BLaER1 (cell line): ENCODE results near the gene TRIP6.
"Not testable (repeated sequence)": the region's sequence is repeated elsewhere in the genome, so short reads cannot be mapped to it uniquely, and the experiment has no call there.

Experiments used
- H3K27ac ChIP-seq: shearing (Covaris generic); formaldehyde crosslinking; 2 replicates; pipeline ENCODE4 v1.8.1; 2022
- H3K27me3 ChIP-seq: shearing (Covaris generic); formaldehyde crosslinking; 2 replicates; pipeline ENCODE4 v1.8.1; 2022
- H3K36me3 ChIP-seq: shearing (Covaris generic); formaldehyde crosslinking; 2 replicates; pipeline ENCODE4 v1.8.1; 2022
- H3K4me1 ChIP-seq: shearing (Covaris generic); formaldehyde crosslinking; 2 replicates; pipeline ENCODE4 v1.8.1; 2022
- H3K4me2 ChIP-seq: shearing (Covaris generic); formaldehyde crosslinking; 2 replicates; pipeline ENCODE4 v1.8.1; 2022
- H3K4me3 ChIP-seq: shearing (Covaris generic); formaldehyde crosslinking; 2 replicates; pipeline ENCODE4 v1.8.1; 2022
- H3K9ac ChIP-seq: shearing (Covaris generic); formaldehyde crosslinking; 2 replicates; pipeline ENCODE4 v1.8.1; 2022
- H3K9me3 ChIP-seq: shearing (Covaris generic); formaldehyde crosslinking; 2 replicates; pipeline ENCODE4 v1.8.1; 2022
- H4K20me1 ChIP-seq: shearing (Covaris generic); formaldehyde crosslinking; 2 replicates; pipeline ENCODE4 v1.8.1; 2022
- Cebpa-rat ChIP-seq: shearing (Covaris generic); IDR thresholded peaks from 2 replicates; pipeline ENCODE4 v1.8.1; 2022

TRIP6 gene

GRCh38 chr7:100837099-100837836, 29.9 kb upstream of the TRIP6 start:
- H3K9me3 ChIP-seq = no peaks in the 10 kb centered on the region
- H3K27me3 ChIP-seq = no peaks in the 10 kb centered on the region
- H3K4me3 ChIP-seq = peak overlapping the region; percentile 60
- H4K20me1 ChIP-seq = no peaks in the 10 kb centered on the region
- H3K27ac ChIP-seq = peak overlapping the region; percentile 88
- H3K4me2 ChIP-seq = peak overlapping the region; percentile 91
- peaks cover 27% of the 10 kb centered on the region for H3K4me1 ChIP-seq
- no peak for TF ChIP-seq Cebpa-rat
- peak overlapping the region; percentile 52 for H3K9ac ChIP-seq
- no peaks in the 10 kb centered on the region for H3K36me3 ChIP-seq

GRCh38 chr7:100839361-100839760, 27.8 kb upstream of the TRIP6 start:
- Histone ChIP-seq H3K4me1 (peaks cover 27% of the 10 kb centered on the region), H3K9ac (no peak overlapping the region), H4K20me1 (no peaks in the 10 kb centered on the region), H3K36me3 (no peaks in the 10 kb centered on the region), H3K9me3 (no peaks in the 10 kb centered on the region), H3K4me2 (no peak overlapping the region), H3K27me3 (no peaks in the 10 kb centered on the region), H3K27ac (no peak overlapping the region), H3K4me3 (no peak overlapping the region)
- TF ChIP-seq Cebpa-rat = no peak

GRCh38 chr7:100840470-100841100, 26.6 kb upstream of the TRIP6 start:
- no peak overlapping the region for H3K27ac ChIP-seq

GRCh38 chr7:100847360-100847759, 19.8 kb upstream of the TRIP6 start:
- no peaks in the 10 kb centered on the region for H3K9me3 ChIP-seq
- TF ChIP-seq Cebpa-rat = no peak
- no peak overlapping the region for H3K4me2 ChIP-seq
- no peaks in the 10 kb centered on the region for H4K20me1 ChIP-seq
- peaks cover 8% of the 10 kb centered on the region; the same call in 1 of the 2 replicates for H3K4me1 ChIP-seq
- no peaks in the 10 kb centered on the region for H3K27me3 ChIP-seq
- H3K27ac ChIP-seq = no peak overlapping the region
- no peak overlapping the region for H3K4me3 ChIP-seq
- no peak overlapping the region for H3K9ac ChIP-seq
- no peaks in the 10 kb centered on the region for H3K36me3 ChIP-seq

More at GRCh38 chr7:100840470-100841100, 26.6 kb upstream of the TRIP6 start:
- no peak for TF ChIP-seq Cebpa-rat
- Histone ChIP-seq H3K9ac (no peak overlapping the region), H3K4me1 (peaks cover 26% of the 10 kb centered on the region), H3K27me3 (no peaks in the 10 kb centered on the region), H3K9me3 (no peaks in the 10 kb centered on the region), H4K20me1 (no peaks in the 10 kb centered on the region), H3K4me2 (no peak overlapping the region), H3K4me3 (no peak overlapping the region), H3K36me3 (no peaks in the 10 kb centered on the region)

- Histone ChIP-seq H3K27ac (peak within 1 kb of the TSS; percentile 75), H3K4me2 (peak within 1 kb of the TSS; percentile 100), H3K9me3 (no peaks in the 10 kb centered on the region), H3K4me1 (peaks cover 30% of the 10 kb centered on the region), H3K4me3 (peak within 1 kb of the TSS; percentile 88), H3K27me3 (no peaks in the 10 kb centered on the region), H4K20me1 (peaks cover 43% of the 10 kb centered on the region), H3K36me3 (peaks cover 26% of the 10 kb centered on the region), H3K9ac (peak within 1 kb of the TSS; percentile 84)
- no peak for TF ChIP-seq Cebpa-rat
These were observed 14.9 kb upstream of the TRIP6 start, which contains the start of gene SLC12A9 for GRCh38 chr7:100852048-100852872. Gene SLC12A9, plus strand, starts transcription at chr7:100852713. Its CDS starts 1,485 bp downstream, at chr7:100854198.

GRCh38 chr7:100854146-100854895, 12.9 kb upstream of the TRIP6 start:
- H3K27ac ChIP-seq = 0 out of 2 replicates have a peak overlapping the region, but pooled peaks have one; percentile 18
- H3K27me3 ChIP-seq = no peaks in the 10 kb centered on the region
- peak overlapping the region; percentile 84; the same call in 1 of the 2 replicates for H3K9ac ChIP-seq
- peaks cover 64% of the 10 kb centered on the region for H4K20me1 ChIP-seq
- H3K4me2 ChIP-seq = peak overlapping the region; percentile 100
- TF ChIP-seq Cebpa-rat = no peak
- peak overlapping the region; percentile 88; the same call in 1 of the 2 replicates for H3K4me3 ChIP-seq
- H3K4me1 ChIP-seq = peaks cover 30% of the 10 kb centered on the region
- no peaks in the 10 kb centered on the region for H3K9me3 ChIP-seq
- peaks cover 42% of the 10 kb centered on the region for H3K36me3 ChIP-seq

GRCh38 chr7:100854899-100855298, 12.3 kb upstream of the TRIP6 start:
- not testable (repeated sequence) for H3K9ac ChIP-seq, H3K27me3 ChIP-seq, H3K4me3 ChIP-seq, H3K4me2 ChIP-seq, H3K27ac ChIP-seq, H3K9me3 ChIP-seq
- peaks cover 48% of the 10 kb centered on the region for H3K36me3 ChIP-seq
- H3K4me1 ChIP-seq = peaks cover 30% of the 10 kb centered on the region
- H4K20me1 ChIP-seq = peaks cover 69% of the 10 kb centered on the region

- Histone ChIP-seq H3K27ac (no peak overlapping the region), H3K9me3 (no peaks in the 10 kb centered on the region), H3K9ac (no peak overlapping the region), H3K4me2 (no peak overlapping the region), H4K20me1 (peaks cover 76% of the 10 kb centered on the region), H3K4me3 (no peak overlapping the region), H3K27me3 (no peaks in the 10 kb centered on the region), H3K36me3 (peaks cover 54% of the 10 kb centered on the region), H3K4me1 (peaks cover 32% of the 10 kb centered on the region)
- no peak for TF ChIP-seq Cebpa-rat
These were observed 11.7 kb upstream of the TRIP6 start for GRCh38 chr7:100855515-100855914.

- no peaks in the 10 kb centered on the region for H3K27me3 ChIP-seq
- no peak overlapping the region for H3K4me3 ChIP-seq
- no peak overlapping the region for H3K27ac ChIP-seq
- no peak for TF ChIP-seq Cebpa-rat
- H3K9ac ChIP-seq = no peak overlapping the region
- H3K4me2 ChIP-seq = no peak overlapping the region
- no peaks in the 10 kb centered on the region for H3K9me3 ChIP-seq
- peaks cover 68% of the 10 kb centered on the region for H3K36me3 ChIP-seq
- peaks cover 82% of the 10 kb centered on the region for H4K20me1 ChIP-seq
- peaks cover 34% of the 10 kb centered on the region for H3K4me1 ChIP-seq
These were observed 10.3 kb upstream of the TRIP6 start for GRCh38 chr7:100856871-100857282.
